Suprapubic skin (tissue), 4 donors: Measurements from ENCODE around the gene RBPJL.

Experiments used
- POLR2A ChIP-seq, 2 donors: fragments of 450-650 bp; IDR thresholded peaks; one replicate each; pipeline ENCODE4 v1.6.1; 2017; ENCODE audit warnings: antibody characterized with exemption in 2 of 2, mild to moderate bottlenecking in 2 of 2, moderate library complexity in 2 of 2
- POLR2AphosphoS5 ChIP-seq, 3 donors: sonication (generic); formaldehyde crosslinking; IDR thresholded peaks; one replicate each; pipeline ENCODE4 v1.6.1; 2017; ENCODE audit warnings: antibody characterized with exemption in 3 of 3

DNA sequence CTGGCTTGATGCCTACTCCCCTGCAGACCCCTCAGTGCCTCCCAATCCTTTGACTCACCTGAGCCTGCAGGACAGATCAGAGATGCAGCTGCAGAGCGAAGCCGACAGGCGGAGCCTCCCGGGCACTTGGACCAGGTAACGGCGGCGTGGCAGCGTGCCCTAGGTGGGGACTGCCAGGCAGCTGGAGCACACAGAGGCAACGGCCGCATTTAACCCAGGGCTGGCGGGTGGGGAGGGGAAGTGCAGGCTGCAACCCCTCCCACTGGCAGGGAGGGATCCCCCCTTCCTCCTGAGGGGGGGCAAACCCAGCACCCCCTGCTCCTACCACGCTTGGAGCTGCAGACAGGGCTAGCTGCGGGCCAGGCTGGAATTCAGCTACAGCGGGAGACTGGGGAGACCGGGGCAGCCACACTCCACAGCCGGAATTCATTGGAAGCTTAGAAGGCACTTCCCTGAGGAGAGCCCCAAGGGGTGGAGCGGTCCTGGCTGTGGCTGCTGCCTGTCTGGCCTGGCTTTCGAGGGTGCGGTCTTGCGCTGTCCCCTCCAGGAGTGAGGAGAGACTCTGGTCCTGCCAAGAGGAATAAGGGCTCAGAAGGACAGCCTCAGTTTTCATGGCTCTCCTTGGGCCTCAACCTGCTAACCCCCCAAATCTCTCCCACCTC is 1.6 kb downstream of the RBPJL start, which contains the start of gene MATN4:
- TF ChIP-seq POLR2A (IDR thresholded peaks at IDR 0.05) = no peak
- TF ChIP-seq POLR2AphosphoS5 (IDR thresholded peaks at IDR 0.05) = no peak
